Measurements from ENCODE around the gene KPRP. TPM values are rescaled to one million over a fixed set of nuclear protein-coding genes. Genes with fewer than 3 reads are reported as not detected.

Gene KPRP
- total RNA-seq, 1 donor from 2014 or later: 3.6 TPM

DNA sequence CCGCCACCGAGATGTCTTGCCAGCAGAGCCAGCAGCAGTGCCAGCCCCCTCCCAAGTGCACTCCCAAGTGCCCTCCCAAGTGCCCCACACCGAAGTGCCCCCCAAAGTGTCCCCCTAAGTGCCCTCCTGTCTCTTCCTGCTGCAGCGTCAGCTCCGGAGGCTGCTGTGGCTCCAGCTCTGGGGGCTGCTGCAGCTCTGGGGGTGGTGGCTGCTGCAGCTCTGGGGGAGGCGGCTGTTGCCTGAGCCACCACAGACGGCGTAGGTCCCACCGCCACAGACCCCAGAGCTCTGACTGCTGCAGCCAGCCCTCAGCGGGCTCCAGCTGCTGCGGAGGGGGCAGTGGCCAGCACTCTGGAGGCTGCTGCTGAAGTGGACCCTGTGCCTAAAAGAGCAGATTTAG lies 18.5 kb downstream of the KPRP start:
- no peak for ATAC-seq

- ATAC-seq: no peak
These were observed 19.8 kb downstream of the KPRP start for GRCh38 chr1:152777510-152778137.

- no peak for ATAC-seq
These were observed 25.3 kb downstream of the KPRP start for GRCh38 chr1:152783095-152783494.

- peak; percentile 94 for ATAC-seq
These were observed 28.3 kb downstream of the KPRP start, which contains the start of gene LCE1E for GRCh38 chr1:152786077-152786476. Gene LCE1E, plus strand, starts transcription at chr1:152786257. Its CDS starts 1,043 bp downstream, at chr1:152787300.

- ATAC-seq: no peak
These were observed 37.9 kb downstream of the KPRP start for GRCh38 chr1:152795686-152796085.

DNA sequence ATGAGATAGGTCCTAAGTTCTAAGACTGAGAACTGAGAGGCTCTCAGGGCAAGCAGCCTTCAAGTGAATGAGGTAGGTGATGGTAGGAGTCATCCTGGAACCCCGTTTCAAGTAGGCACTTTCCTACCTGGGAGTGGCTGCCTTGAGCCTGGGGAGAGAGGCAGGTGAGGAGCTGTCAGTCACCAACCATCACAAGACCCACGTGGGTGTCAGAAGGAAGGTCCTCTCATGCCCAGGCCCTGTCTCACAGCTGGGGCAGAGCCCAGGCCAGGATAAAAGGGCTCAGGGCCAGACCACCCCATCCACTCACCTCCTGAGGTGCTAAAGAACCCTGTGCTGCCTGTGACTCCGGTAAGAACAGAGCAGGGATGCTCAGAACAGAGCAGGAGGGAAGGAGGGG lies 38.6 kb downstream of the KPRP start, which contains the start of gene LCE1D:
TSS of gene LCE1D (plus strand) at position 301 of the 400 bp plus-strand sequence. CDS start 1,074 bp downstream, outside the sequence.
- ATAC-seq: peak; percentile 20

DNA sequence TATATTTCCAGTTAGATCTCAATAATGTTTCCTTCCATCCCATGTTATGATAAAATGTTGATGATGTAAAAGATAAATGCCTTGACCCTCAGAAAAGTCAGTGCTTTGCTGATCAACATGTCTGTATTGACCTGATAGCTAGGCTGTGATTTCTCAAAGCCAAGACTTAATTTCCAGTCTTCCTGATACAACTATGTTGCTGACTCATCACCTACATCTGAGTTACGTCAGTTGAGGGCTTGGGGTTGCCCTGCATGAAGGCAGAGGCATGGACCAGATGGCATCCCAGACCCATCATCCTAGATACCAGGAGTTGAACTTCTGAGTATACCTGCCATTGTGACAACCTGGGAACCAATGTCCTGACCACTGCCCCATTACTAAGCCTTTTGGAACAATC lies 43.5 kb downstream of the KPRP start:
- ATAC-seq: no peak

- ATAC-seq: peak; percentile 73
These were observed 48.8 kb downstream of the KPRP start, which contains the start of gene LCE1C for GRCh38 chr1:152806576-152806975. Gene LCE1C, minus strand, starts transcription at chr1:152806651. Its CDS starts 1,173 bp downstream, at chr1:152805478.

DNA sequence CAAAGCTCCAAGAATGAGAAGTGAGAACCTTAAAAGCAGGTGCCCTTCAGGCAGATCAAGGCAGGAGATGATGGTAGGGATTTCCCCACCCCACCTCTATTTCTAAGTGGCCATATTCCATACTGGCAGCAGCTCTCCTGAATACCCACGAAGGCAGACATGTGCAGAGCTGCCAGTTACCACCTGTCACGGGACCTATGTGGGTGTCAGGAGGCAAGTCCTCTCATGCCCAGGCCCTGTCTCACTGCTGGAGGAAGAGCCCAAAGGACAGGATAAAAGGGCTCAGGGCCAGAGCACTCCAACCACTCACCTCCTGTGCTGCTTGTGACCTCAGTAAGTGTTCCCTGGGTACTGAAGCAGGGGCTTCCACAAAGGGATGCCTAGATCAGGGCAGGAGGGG lies 53.2 kb downstream of the KPRP start:
- peak; percentile 87 for ATAC-seq

Other genes with a start within 250 kb of the KPRP start
- not detected for gene LCE5A, start 247.2 kb upstream of the KPRP start, total RNA-seq
- gene CRCT1, start 243.5 kb upstream of the KPRP start, total RNA-seq: 248 TPM
- 4.3 TPM for gene LCE3E, start 191.2 kb upstream of the KPRP start, total RNA-seq
- gene LCE3D, start 177.5 kb upstream of the KPRP start, total RNA-seq: 7.7 TPM
- not detected for gene LCE3C, start 157.8 kb upstream of the KPRP start, total RNA-seq
- not detected for gene LCE3B, start 144.2 kb upstream of the KPRP start, total RNA-seq
- not detected for gene LCE3A, start 134.9 kb upstream of the KPRP start, total RNA-seq
- not detected for gene LCE2D, start 94.6 kb upstream of the KPRP start, total RNA-seq
- not detected for gene LCE2C, start 82.7 kb upstream of the KPRP start, total RNA-seq
- gene LCE2B, start 71.9 kb upstream of the KPRP start, total RNA-seq: not detected
- gene LCE2A, start 59.7 kb upstream of the KPRP start, total RNA-seq: not detected
- not detected for gene LCE4A, start 49.9 kb upstream of the KPRP start, total RNA-seq
- gene LCE1F, start 17.1 kb downstream of the KPRP start, total RNA-seq: not detected
- gene LCE1E, start 28.2 kb downstream of the KPRP start, total RNA-seq: not detected
- not detected for gene LCE1D, start 38.7 kb downstream of the KPRP start, total RNA-seq
- gene LCE1C, start 48.6 kb downstream of the KPRP start, total RNA-seq: 1.00 TPM
- not detected for gene LCE1B, start 53.9 kb downstream of the KPRP start, total RNA-seq
- not detected for gene LCE1A, start 69.4 kb downstream of the KPRP start, total RNA-seq
- not detected for gene LCE6A, start 84.8 kb downstream of the KPRP start, total RNA-seq
- gene LCE7A, start 102.0 kb downstream of the KPRP start, total RNA-seq: not detected
- not detected for gene SMCP, start 120.3 kb downstream of the KPRP start, total RNA-seq
- 145 TPM for gene IVL, start 150.5 kb downstream of the KPRP start, total RNA-seq
- gene SPRR5, start 189.2 kb downstream of the KPRP start, total RNA-seq: 3.5 TPM
- not detected for gene SPRR4, start 212.6 kb downstream of the KPRP start, total RNA-seq
- 1,843 TPM for gene SPRR1A, start 226.1 kb downstream of the KPRP start, total RNA-seq
- gene SPRR3, start 243.7 kb downstream of the KPRP start, total RNA-seq: 10,043 TPM

Data from esophagus mucosa (tissue), 1 donor.